Liver (tissue), 9 donors: Measurements from ENCODE around the gene ST8SIA5. TPM values are rescaled to one million over a fixed set of nuclear protein-coding genes. Genes with fewer than 3 reads are reported as not detected.

ENCODE experiments used
- DNase-seq: peaks from one replicate; pipeline ENCODE4 v3.0.0-alpha.2; 2017; ENCODE audit warnings: low spot score
- H3K27ac ChIP-seq, 2 donors: one replicate each; pipeline ENCODE4 v1.7.0; 2013; ENCODE audit warnings: inconsistent platforms in 2 of 2, low read length in 2 of 2, control low read depth in 1 of 2, low read depth in 1 of 2, mild to moderate bottlenecking in 1 of 2
- H3K27me3 ChIP-seq, 4 donors: one replicate each; pipeline versions ENCODE4 v1.6.1 to v1.7.0; 2013; ENCODE audit warnings: low read length in 3 of 4, inconsistent platforms in 1 of 4, mild to moderate bottlenecking in 1 of 4, moderate library complexity in 1 of 4; ENCODE audit not compliant: control insufficient read depth in 4 of 4, insufficient read depth in 4 of 4
- H3K36me3 ChIP-seq, 4 donors: one replicate each; pipeline versions ENCODE4 v1.6.1 to v1.7.0; 2013; ENCODE audit warnings: low read length in 3 of 4, mild to moderate bottlenecking in 3 of 4, low read depth in 1 of 4, moderate library complexity in 1 of 4; ENCODE audit not compliant: control insufficient read depth in 4 of 4, insufficient read depth in 3 of 4
- H3K4me1 ChIP-seq, 4 donors: one replicate each; pipeline versions ENCODE4 v1.6.1 to v1.7.0; 2013; ENCODE audit warnings: low read length in 3 of 4, mild to moderate bottlenecking in 3 of 4, moderate library complexity in 1 of 4; ENCODE audit not compliant: control insufficient read depth in 4 of 4, insufficient read depth in 4 of 4
- H3K4me3 ChIP-seq, 3 donors: one replicate each; pipeline versions ENCODE4 v1.6.1 to v1.7.0; 2013; ENCODE audit warnings: low read length in 3 of 3, control low read depth in 1 of 3, low read depth in 1 of 3, mild to moderate bottlenecking in 1 of 3
- H3K9ac ChIP-seq, 2 donors: one replicate each; pipeline ENCODE4 v1.7.0; 2013; ENCODE audit warnings: low read length in 2 of 2, mild to moderate bottlenecking in 2 of 2, moderate library complexity in 2 of 2, control low read depth in 1 of 2, low read depth in 1 of 2
- H3K9me3 ChIP-seq, 4 donors: one replicate each; pipeline versions ENCODE4 v1.6.1 to v1.7.0; 2013; ENCODE audit warnings: low read length in 3 of 4; ENCODE audit not compliant: control insufficient read depth in 4 of 4
- EGR1 ChIP-seq, 2 donors: IDR thresholded peaks; 2 replicates each; pipeline ENCODE4 v1.6.1; 2016 to 2018; ENCODE audit warnings: antibody characterized with exemption in 2 of 2, low read depth in 2 of 2
- FOXA1 ChIP-seq: IDR thresholded peaks from 2 replicates; pipeline ENCODE4 v1.6.1; 2016; ENCODE audit warnings: antibody characterized with exemption
- FOXA2 ChIP-seq: IDR thresholded peaks from 2 replicates; pipeline ENCODE4 v1.6.1; 2016; ENCODE audit warnings: antibody characterized with exemption
- GABPA ChIP-seq, 2 donors: IDR thresholded peaks in 1 of 2; conservative IDR thresholded peaks in 1 of 2; 2 replicates each; pipeline ENCODE4 v1.6.1; 2016; ENCODE audit warnings: antibody characterized with exemption in 2 of 2, mild to moderate bottlenecking in 1 of 2, moderate library complexity in 1 of 2
- HNF4A ChIP-seq, 2 donors: conservative IDR thresholded peaks; 2 replicates each; pipeline ENCODE4 v1.6.1; 2016; ENCODE audit warnings: antibody characterized with exemption in 2 of 2, mild to moderate bottlenecking in 2 of 2
- HNF4G ChIP-seq: IDR thresholded peaks from 2 replicates; pipeline ENCODE4 v1.6.1; 2016; ENCODE audit warnings: antibody characterized with exemption
- JUND ChIP-seq, 2 donors: IDR thresholded peaks; 2 replicates each; pipeline ENCODE4 v1.6.1; 2016; ENCODE audit warnings: antibody characterized with exemption in 2 of 2
- NR2F2 ChIP-seq: IDR thresholded peaks from 2 replicates; pipeline ENCODE4 v1.6.1; 2016; ENCODE audit warnings: antibody characterized with exemption
- RAD21 ChIP-seq, 2 donors: IDR thresholded peaks; 2 replicates each; pipeline ENCODE4 v1.6.1; 2016; ENCODE audit warnings: antibody characterized with exemption in 2 of 2, mild to moderate bottlenecking in 2 of 2
- RXRA ChIP-seq, 2 donors: IDR thresholded peaks; 2 replicates each; pipeline ENCODE4 v1.6.1; 2017 to 2018; ENCODE audit warnings: antibody characterized with exemption in 2 of 2, mild to moderate bottlenecking in 1 of 2
- SP1 ChIP-seq: IDR thresholded peaks from 2 replicates; pipeline ENCODE4 v1.6.1; 2018; ENCODE audit warnings: antibody characterized with exemption, mild to moderate bottlenecking
- TAF1 ChIP-seq: conservative IDR thresholded peaks from 2 replicates; pipeline ENCODE4 v1.6.1; 2016; ENCODE audit warnings: antibody characterized with exemption, mild to moderate bottlenecking
- YY1 ChIP-seq: IDR thresholded peaks from 2 replicates; pipeline ENCODE4 v1.6.1; 2016; ENCODE audit warnings: antibody characterized with exemption, mild to moderate bottlenecking
- WGBS: extraction: QIAGEN DNeasy Blood & Tissue Kit; methylation state at CpG from one replicate; pipeline ENCODE4 v1.1.7; 2013; 5-methylcytosine and 5-hydroxymethylcytosine counted together
- polyA plus RNA-seq, 2 donors: library from polyadenylated mRNA; stranded (reverse) in 1 of 2; unstranded in 1 of 2; fragments of 200-250 nt in 1 of 2; fragments of >200 nt in 1 of 2; fragmentation: Nextera tagmentation in 1 of 2; extraction: Ambion mirVana in 1 of 2; gene quantifications; one replicate each; pipeline versions ENCODE4 v1.2.1 to v1.2.3, GENCODE V29; 2013 to 2015
- total RNA-seq, 2 donors: library from RNA; depleted of rRNA; stranded (reverse); fragments of >200 nt; gene quantifications; one replicate each; pipeline ENCODE4 v1.2.3, GENCODE V29; 2014
- TF ChIP-seq, protein P1 (sequence below): IDR thresholded peaks from 2 replicates; pipeline ENCODE4 v1.6.1; 2016; ENCODE audit warnings: antibody characterized with exemption
- TF ChIP-seq, protein P2 (sequence below): IDR thresholded peaks from 2 replicates; pipeline ENCODE4 v1.6.1; 2016; ENCODE audit warnings: antibody characterized with exemption
- TF ChIP-seq, protein P3 (sequence below): IDR thresholded peaks from 2 replicates; pipeline ENCODE4 v1.6.1; 2016; ENCODE audit warnings: antibody characterized with exemption
- TF ChIP-seq, protein P4 (sequence below): fragments of 150-350 bp; IDR thresholded peaks from 2 replicates; pipeline ENCODE4 v1.5.1; 2017; ENCODE audit warnings: improper control_type of control experiment, low read depth, low read length; ENCODE audit not compliant: missing input control
- TF ChIP-seq, protein P5 (sequence below): IDR thresholded peaks from 2 replicates; pipeline ENCODE4 v1.6.1; 2016; ENCODE audit warnings: antibody characterized with exemption, mild to moderate bottlenecking
- donor health status: healthy.
- donor health status: healthy.
- donor health status: healthy.
- donor health status: healthy.
- donor health status: healthy.

Gene ST8SIA5
- total and polyA plus RNA-seq, 4 donors = under 0.01 to 0.12 (median 0.05) TPM; not detected in 1

DNA sequence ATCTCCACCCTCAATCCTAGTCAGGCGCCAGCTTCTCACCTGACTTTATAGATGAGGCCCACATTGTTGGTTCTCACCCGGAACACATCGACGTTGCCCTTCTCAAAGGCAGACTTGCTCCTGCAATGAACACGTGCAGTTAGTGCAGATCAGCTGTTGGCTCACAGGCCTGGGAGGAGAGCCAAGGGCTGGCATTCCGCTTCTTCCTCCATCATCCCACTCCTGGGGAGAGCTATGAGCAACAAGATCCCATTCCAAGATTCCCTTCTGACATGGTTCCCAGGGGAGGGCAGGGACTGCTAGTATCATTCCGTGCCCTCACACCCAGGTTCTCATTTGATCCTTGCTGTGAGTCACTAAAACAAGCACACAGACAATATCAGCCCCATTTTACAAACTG, 114.9 kb downstream of the ST8SIA5 start:
- no peak for TF ChIP-seq TAF1
- no peak for TF ChIP-seq NR2F2
- TF ChIP-seq FOXA2 = no peak
- no peak for TF ChIP-seq RAD21 (IDR thresholded peaks at IDR 0.05)
- TF ChIP-seq GABPA (IDR thresholded peaks at IDR 0.05 in 1 of 2, conservative IDR thresholded peaks at IDR 0.05 in 1 of 2) = no peak
- no peak for TF ChIP-seq YY1
- TF ChIP-seq JUND (IDR thresholded peaks at IDR 0.05) = no peak
- no peak for TF ChIP-seq FOXA1
- no peak for TF ChIP-seq HNF4G
- TF ChIP-seq, protein P1, sequence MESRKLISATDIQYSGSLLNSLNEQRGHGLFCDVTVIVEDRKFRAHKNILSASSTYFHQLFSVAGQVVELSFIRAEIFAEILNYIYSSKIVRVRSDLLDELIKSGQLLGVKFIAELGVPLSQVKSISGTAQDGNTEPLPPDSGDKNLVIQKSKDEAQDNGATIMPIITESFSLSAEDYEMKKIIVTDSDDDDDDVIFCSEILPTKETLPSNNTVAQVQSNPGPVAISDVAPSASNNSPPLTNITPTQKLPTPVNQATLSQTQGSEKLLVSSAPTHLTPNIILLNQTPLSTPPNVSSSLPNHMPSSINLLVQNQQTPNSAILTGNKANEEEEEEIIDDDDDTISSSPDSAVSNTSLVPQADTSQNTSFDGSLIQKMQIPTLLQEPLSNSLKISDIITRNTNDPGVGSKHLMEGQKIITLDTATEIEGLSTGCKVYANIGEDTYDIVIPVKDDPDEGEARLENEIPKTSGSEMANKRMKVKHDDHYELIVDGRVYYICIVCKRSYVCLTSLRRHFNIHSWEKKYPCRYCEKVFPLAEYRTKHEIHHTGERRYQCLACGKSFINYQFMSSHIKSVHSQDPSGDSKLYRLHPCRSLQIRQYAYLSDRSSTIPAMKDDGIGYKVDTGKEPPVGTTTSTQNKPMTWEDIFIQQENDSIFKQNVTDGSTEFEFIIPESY = no peak
- TF ChIP-seq, protein P2, sequence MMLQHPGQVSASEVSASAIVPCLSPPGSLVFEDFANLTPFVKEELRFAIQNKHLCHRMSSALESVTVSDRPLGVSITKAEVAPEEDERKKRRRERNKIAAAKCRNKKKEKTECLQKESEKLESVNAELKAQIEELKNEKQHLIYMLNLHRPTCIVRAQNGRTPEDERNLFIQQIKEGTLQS = no peak
- TF ChIP-seq EGR1 (IDR thresholded peaks at IDR 0.05; ENCODE audit: low read depth in 2 of 2) = no peak
- TF ChIP-seq, protein P3, sequence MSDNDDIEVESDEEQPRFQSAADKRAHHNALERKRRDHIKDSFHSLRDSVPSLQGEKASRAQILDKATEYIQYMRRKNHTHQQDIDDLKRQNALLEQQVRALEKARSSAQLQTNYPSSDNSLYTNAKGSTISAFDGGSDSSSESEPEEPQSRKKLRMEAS = no peak
- TF ChIP-seq SP1 = no peak
- TF ChIP-seq, protein P4, sequence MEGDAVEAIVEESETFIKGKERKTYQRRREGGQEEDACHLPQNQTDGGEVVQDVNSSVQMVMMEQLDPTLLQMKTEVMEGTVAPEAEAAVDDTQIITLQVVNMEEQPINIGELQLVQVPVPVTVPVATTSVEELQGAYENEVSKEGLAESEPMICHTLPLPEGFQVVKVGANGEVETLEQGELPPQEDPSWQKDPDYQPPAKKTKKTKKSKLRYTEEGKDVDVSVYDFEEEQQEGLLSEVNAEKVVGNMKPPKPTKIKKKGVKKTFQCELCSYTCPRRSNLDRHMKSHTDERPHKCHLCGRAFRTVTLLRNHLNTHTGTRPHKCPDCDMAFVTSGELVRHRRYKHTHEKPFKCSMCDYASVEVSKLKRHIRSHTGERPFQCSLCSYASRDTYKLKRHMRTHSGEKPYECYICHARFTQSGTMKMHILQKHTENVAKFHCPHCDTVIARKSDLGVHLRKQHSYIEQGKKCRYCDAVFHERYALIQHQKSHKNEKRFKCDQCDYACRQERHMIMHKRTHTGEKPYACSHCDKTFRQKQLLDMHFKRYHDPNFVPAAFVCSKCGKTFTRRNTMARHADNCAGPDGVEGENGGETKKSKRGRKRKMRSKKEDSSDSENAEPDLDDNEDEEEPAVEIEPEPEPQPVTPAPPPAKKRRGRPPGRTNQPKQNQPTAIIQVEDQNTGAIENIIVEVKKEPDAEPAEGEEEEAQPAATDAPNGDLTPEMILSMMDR = no peak
- no peak for TF ChIP-seq HNF4A (conservative IDR thresholded peaks at IDR 0.05)
- TF ChIP-seq, protein P5, sequence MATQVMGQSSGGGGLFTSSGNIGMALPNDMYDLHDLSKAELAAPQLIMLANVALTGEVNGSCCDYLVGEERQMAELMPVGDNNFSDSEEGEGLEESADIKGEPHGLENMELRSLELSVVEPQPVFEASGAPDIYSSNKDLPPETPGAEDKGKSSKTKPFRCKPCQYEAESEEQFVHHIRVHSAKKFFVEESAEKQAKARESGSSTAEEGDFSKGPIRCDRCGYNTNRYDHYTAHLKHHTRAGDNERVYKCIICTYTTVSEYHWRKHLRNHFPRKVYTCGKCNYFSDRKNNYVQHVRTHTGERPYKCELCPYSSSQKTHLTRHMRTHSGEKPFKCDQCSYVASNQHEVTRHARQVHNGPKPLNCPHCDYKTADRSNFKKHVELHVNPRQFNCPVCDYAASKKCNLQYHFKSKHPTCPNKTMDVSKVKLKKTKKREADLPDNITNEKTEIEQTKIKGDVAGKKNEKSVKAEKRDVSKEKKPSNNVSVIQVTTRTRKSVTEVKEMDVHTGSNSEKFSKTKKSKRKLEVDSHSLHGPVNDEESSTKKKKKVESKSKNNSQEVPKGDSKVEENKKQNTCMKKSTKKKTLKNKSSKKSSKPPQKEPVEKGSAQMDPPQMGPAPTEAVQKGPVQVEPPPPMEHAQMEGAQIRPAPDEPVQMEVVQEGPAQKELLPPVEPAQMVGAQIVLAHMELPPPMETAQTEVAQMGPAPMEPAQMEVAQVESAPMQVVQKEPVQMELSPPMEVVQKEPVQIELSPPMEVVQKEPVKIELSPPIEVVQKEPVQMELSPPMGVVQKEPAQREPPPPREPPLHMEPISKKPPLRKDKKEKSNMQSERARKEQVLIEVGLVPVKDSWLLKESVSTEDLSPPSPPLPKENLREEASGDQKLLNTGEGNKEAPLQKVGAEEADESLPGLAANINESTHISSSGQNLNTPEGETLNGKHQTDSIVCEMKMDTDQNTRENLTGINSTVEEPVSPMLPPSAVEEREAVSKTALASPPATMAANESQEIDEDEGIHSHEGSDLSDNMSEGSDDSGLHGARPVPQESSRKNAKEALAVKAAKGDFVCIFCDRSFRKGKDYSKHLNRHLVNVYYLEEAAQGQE = no peak
- no peak for TF ChIP-seq RXRA (IDR thresholded peaks at IDR 0.05)
- Histone ChIP-seq H3K27me3 (no peaks in the 10 kb centered on the region), H3K4me1 (no peaks in the 10 kb centered on the region), H3K4me3 (no peak overlapping the region), H3K9ac (no peak overlapping the region), H3K9me3 (no peaks in the 10 kb centered on the region), H3K36me3 (no peaks in the 10 kb centered on the region), H3K27ac (no peak overlapping the region)
- WGBS = 88% methylated on average over 7 of the region's 7 CpGs
- no peak for DNase-seq
